ENCODE measurements around the gene LIPH. TPM values are rescaled to one million over a fixed set of nuclear protein-coding genes. Genes with fewer than 3 reads are reported as not detected.

LIPH gene
- total RNA-seq, 1 donor from 2014 or later: not detected

DNA sequence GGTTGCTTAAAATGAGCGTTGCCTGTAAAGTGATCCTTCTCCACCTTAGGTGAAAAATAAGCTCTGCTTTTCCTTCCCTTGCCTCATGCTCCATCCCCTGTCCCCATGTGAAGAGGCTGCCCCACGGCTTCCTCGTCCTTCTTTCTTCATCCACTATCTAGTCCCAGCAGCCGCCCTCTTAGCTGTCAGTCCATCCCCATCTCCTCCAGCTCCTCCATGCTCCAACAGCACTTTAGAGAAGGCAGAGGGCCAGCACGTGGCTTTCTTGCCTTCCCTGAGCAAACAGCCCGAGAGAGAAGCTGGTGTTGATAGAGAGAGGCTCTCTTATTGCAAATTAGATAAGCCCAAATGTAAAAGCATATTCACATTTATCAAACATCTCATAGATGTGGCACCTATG, 44.5 kb downstream of the LIPH start:
- no peak overlapping the region for H3K27ac ChIP-seq
- H3K27me3 ChIP-seq: no peaks in the 10 kb centered on the region
- no peak for DNase-seq (ENCODE audit: low spot score)
- Mint-ChIP-seq H3K4me3 (no peak overlapping the region), H3K27me3 (ENCODE audit: insufficient read depth, low read depth) (peaks cover 6% of the 10 kb centered on the region), H3K27ac (no peak overlapping the region), H3K36me3 (no peaks in the 10 kb centered on the region), H3K9me3 (no peaks in the 10 kb centered on the region), H3K4me1 (no peaks in the 10 kb centered on the region)
- H3K79me2 ChIP-seq (ENCODE audit: low read depth): no peaks in the 10 kb centered on the region
- no peak overlapping the region for H3K4me2 ChIP-seq
- H3K4me3 ChIP-seq: no peak overlapping the region
- no peaks in the 10 kb centered on the region for H3K4me1 ChIP-seq
- H4K20me1 ChIP-seq (ENCODE audit: low read depth): no peaks in the 10 kb centered on the region
- H3K9ac ChIP-seq: no peak overlapping the region
- no peak overlapping the region for H2AFZ ChIP-seq (replicated peaks)
- no peaks in the 10 kb centered on the region for H3F3A ChIP-seq (ENCODE audit: low read depth)
- no peak for TF ChIP-seq EZH2 (IDR thresholded peaks at IDR 0.05)
- TF ChIP-seq EZH2phosphoT487 (IDR thresholded peaks at IDR 0.05): no peak
- TF ChIP-seq, protein P1, sequence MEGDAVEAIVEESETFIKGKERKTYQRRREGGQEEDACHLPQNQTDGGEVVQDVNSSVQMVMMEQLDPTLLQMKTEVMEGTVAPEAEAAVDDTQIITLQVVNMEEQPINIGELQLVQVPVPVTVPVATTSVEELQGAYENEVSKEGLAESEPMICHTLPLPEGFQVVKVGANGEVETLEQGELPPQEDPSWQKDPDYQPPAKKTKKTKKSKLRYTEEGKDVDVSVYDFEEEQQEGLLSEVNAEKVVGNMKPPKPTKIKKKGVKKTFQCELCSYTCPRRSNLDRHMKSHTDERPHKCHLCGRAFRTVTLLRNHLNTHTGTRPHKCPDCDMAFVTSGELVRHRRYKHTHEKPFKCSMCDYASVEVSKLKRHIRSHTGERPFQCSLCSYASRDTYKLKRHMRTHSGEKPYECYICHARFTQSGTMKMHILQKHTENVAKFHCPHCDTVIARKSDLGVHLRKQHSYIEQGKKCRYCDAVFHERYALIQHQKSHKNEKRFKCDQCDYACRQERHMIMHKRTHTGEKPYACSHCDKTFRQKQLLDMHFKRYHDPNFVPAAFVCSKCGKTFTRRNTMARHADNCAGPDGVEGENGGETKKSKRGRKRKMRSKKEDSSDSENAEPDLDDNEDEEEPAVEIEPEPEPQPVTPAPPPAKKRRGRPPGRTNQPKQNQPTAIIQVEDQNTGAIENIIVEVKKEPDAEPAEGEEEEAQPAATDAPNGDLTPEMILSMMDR (IDR thresholded peaks at IDR 0.05): no peak
- no peaks in the 10 kb centered on the region for H3K9me3 ChIP-seq (ENCODE audit: low read depth)
- H3K36me3 ChIP-seq: no peaks in the 10 kb centered on the region

DNA sequence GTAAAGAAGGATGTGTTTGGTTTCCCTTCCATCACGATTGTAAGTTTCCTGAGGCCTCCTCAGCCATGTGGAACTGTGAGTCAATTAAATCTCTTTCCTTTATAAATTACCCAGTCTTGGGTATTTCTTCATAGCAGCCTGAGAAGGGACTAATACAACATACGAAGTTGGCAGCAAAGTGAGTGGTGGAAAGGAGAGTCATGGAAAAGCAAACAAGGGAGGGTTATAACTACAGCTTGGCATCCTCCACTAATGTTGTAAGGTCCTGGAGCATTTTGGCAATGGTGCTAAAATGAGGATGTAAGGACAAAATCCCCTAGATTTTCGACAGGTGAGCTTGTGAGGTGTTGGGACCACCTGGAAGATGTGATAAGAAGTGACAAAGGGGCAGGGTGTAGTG, 47.8 kb downstream of the LIPH start:
- H4K20me1 ChIP-seq (ENCODE audit: low read depth): no peaks in the 10 kb centered on the region
- Mint-ChIP-seq H3K9me3 (peaks cover 2% of the 10 kb centered on the region), H3K27me3 (ENCODE audit: insufficient read depth, low read depth) (peaks cover 6% of the 10 kb centered on the region), H3K4me1 (no peaks in the 10 kb centered on the region), H3K4me3 (no peak overlapping the region), H3K27ac (no peak overlapping the region), H3K36me3 (no peaks in the 10 kb centered on the region)
- H3K4me1 ChIP-seq: no peaks in the 10 kb centered on the region
- H2AFZ ChIP-seq (replicated peaks): no peak overlapping the region
- no peak overlapping the region for H3K4me2 ChIP-seq
- H3K79me2 ChIP-seq (ENCODE audit: low read depth): no peaks in the 10 kb centered on the region
- H3K27me3 ChIP-seq: peaks cover 9% of the 10 kb centered on the region
- H3K9ac ChIP-seq: no peak overlapping the region
- H3K27ac ChIP-seq: no peak overlapping the region
- H3K4me3 ChIP-seq: no peak overlapping the region
- no peak for DNase-seq (ENCODE audit: low spot score)
- H3F3A ChIP-seq (ENCODE audit: low read depth): peaks cover 1% of the 10 kb centered on the region
- H3K36me3 ChIP-seq: no peaks in the 10 kb centered on the region
- H3K9me3 ChIP-seq (ENCODE audit: low read depth): no peaks in the 10 kb centered on the region
- no peak for TF ChIP-seq EZH2phosphoT487 (IDR thresholded peaks at IDR 0.05)
- TF ChIP-seq EZH2 (IDR thresholded peaks at IDR 0.05): no peak
- TF ChIP-seq, protein P1 (IDR thresholded peaks at IDR 0.05): no peak

DNA sequence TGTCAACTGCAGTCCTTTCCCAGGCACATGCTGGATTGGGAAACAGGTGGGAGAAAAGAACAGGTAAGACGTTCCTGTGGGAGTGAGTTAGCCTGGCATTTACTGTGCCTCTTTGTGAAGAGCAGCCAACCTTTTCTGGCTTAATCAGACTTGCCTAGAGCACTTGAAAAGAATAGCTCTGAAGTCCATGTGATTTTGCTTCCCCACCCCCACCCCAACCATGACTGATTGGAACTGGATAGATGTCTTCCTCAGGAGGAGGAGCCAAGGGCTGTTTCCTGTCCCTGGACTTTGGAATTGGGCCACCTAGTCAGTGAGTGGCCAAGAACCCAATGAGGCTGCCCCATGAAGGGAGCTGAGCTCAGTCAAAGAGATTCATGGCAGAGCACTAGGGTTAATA, 48.9 kb downstream of the LIPH start:
- H3K9me3 Mint-ChIP-seq: peaks cover 2% of the 10 kb centered on the region
- TF ChIP-seq, protein P1 (IDR thresholded peaks at IDR 0.05): no peak
- TF ChIP-seq EZH2phosphoT487 (IDR thresholded peaks at IDR 0.05) (no peak), EZH2 (IDR thresholded peaks at IDR 0.05) (no peak)
- H3K4me1 Mint-ChIP-seq: no peaks in the 10 kb centered on the region
- Histone ChIP-seq H2AFZ (replicated peaks) (no peak overlapping the region), H3K27me3 (peaks cover 13% of the 10 kb centered on the region), H3K4me3 (no peak overlapping the region), H4K20me1 (ENCODE audit: low read depth) (no peaks in the 10 kb centered on the region), H3F3A (ENCODE audit: low read depth) (peaks cover 7% of the 10 kb centered on the region), H3K9me3 (ENCODE audit: low read depth) (no peaks in the 10 kb centered on the region), H3K4me2 (no peak overlapping the region), H3K4me1 (no peaks in the 10 kb centered on the region), H3K36me3 (no peaks in the 10 kb centered on the region), H3K79me2 (ENCODE audit: low read depth) (no peaks in the 10 kb centered on the region), H3K27ac (no peak overlapping the region), H3K9ac (no peak overlapping the region)
- H3K27me3 Mint-ChIP-seq (ENCODE audit: insufficient read depth, low read depth): peaks cover 6% of the 10 kb centered on the region
- H3K36me3 Mint-ChIP-seq: no peaks in the 10 kb centered on the region
- no peak for DNase-seq (ENCODE audit: low spot score)
- no peak overlapping the region for H3K4me3 Mint-ChIP-seq
- no peak overlapping the region for H3K27ac Mint-ChIP-seq
